Measurements from ENCODE around the gene POLR2A. TPM values are rescaled to one million over a fixed set of nuclear protein-coding genes. Genes with fewer than 3 reads are reported as not detected.

The POLR2A gene
- total and polyA plus RNA-seq, 2 of the 4 experiments (the other 2 are of a cell fraction), result 54.0 to 56.6 TPM

DNA sequence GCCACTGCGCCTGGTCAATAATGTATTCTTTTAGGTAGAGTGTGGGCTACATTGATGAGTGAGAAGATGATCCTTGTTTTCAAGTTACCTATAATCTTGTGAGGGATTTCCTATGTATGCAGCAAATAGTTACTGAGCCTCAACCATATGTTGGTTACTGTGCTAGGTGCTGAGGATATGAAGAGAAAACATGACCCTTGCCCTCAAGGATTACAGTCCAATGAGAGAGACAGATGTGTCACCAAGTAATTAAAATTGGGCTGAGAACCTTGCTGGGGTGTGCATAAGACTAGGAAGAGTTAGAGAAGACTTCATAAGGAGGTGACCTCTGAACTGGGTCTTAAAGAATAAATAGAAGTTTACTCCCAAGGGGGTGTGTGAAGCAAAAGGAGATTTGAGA is 7.4 kb downstream of the POLR2A start:
- Histone ChIP-seq H3K27me3 (ENCODE audit: control insufficient read depth, insufficient read depth, low read length) (no peaks in the 10 kb centered on the region), H2AK9ac (replicated peaks; ENCODE audit: low read depth, low read length, poor library complexity) (no peak overlapping the region), H3K4me3 (ENCODE audit: insufficient read depth, low read depth, low read length) (no peak overlapping the region), H2AK5ac (ENCODE audit: low read depth, low read length) (no peak overlapping the region), H2BK15ac (ENCODE audit: low read depth, low read length) (no peak overlapping the region), H2AFZ (replicated peaks; ENCODE audit: low read length, poor library complexity) (no peak overlapping the region), H3K23ac (ENCODE audit: low read depth, low read length) (no peak overlapping the region), H2BK20ac (ENCODE audit: low read depth, low read length) (no peak overlapping the region), H2BK120ac (ENCODE audit: low read depth, low read length) (no peak overlapping the region), H4K8ac (ENCODE audit: low read depth in 2 of 2, low read length in 2 of 2) (no peak overlapping the region), H4K20me1 (ENCODE audit: insufficient read depth, low read length) (peaks cover 98% of the 10 kb centered on the region), H3K79me1 (ENCODE audit: low read depth in 1 of 2, low read length in 2 of 2) (peaks cover 16 to 73% of the 10 kb centered on the region in 2 experiments), H3K56ac (ENCODE audit: extremely low read depth, insufficient read depth, low read length) (no peak overlapping the region), H2BK5ac (ENCODE audit: low read depth, low read length, poor library complexity, severe bottlenecking) (no peak overlapping the region), H3K18ac (ENCODE audit: low read depth, low read length) (no peak overlapping the region), H3K27ac (ENCODE audit: insufficient read depth, low read length) (no peak overlapping the region), H3K14ac (replicated peaks; ENCODE audit: low read depth, low read length) (no peak overlapping the region), H3K9me3 (ENCODE audit: control insufficient read depth, insufficient read depth, low read length) (no peaks in the 10 kb centered on the region), H3K4me2 (ENCODE audit: low read depth, low read length) (no peak overlapping the region), H3K4ac (ENCODE audit: low read depth, low read length) (no peak overlapping the region), H3K36me3 (ENCODE audit: control insufficient read depth, insufficient read depth, low read length) (peaks cover 19% of the 10 kb centered on the region), H4K91ac (ENCODE audit: insufficient read depth, low read depth, low read length) (no peak overlapping the region), H3K4me1 (ENCODE audit: control insufficient read depth, insufficient read depth, low read length) (peaks cover 2% of the 10 kb centered on the region; the same call in 1 of the 2 replicates), H3K9me1 (ENCODE audit: insufficient read depth, low read length) (peaks cover 10% of the 10 kb centered on the region; the same call in 1 of the 2 replicates), H3K9ac (ENCODE audit: low read depth, low read length) (no peak overlapping the region), H4K5ac (ENCODE audit: low read depth, low read length) (no peak overlapping the region)
- no CpG with 5 or more reads among the region's 1 CpG for WGBS, 2 experiments (ENCODE audit: extremely low coverage in 2 of 2, insufficient read length in 1 of 2)
- ChIA-PET POLR2A (ENCODE audit: unreplicated experiment) (interaction anchor here (0.6 kb wide), 1 partner anchor 11 kb away, joined by 5 read pairs; no protein-coding TSS in a partner anchor), CTCF (no interaction called here)
- no peak for TF ChIP-seq CHD1 (IDR thresholded peaks at IDR 0.05; ENCODE audit: low read depth, low read length)
- no peak for TF ChIP-seq MXI1 (IDR thresholded peaks at IDR 0.05; ENCODE audit: borderline replicate concordance, low read depth, low read length)
- no peak for TF ChIP-seq MAFK (IDR thresholded peaks at IDR 0.05; ENCODE audit: low read depth, low read length)
- no peak for TF ChIP-seq CEBPB (IDR thresholded peaks at IDR 0.05; ENCODE audit: low read depth, low read length)
- TF ChIP-seq, protein P1, sequence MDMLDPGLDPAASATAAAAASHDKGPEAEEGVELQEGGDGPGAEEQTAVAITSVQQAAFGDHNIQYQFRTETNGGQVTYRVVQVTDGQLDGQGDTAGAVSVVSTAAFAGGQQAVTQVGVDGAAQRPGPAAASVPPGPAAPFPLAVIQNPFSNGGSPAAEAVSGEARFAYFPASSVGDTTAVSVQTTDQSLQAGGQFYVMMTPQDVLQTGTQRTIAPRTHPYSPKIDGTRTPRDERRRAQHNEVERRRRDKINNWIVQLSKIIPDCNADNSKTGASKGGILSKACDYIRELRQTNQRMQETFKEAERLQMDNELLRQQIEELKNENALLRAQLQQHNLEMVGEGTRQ (IDR thresholded peaks at IDR 0.05; ENCODE audit: low read depth, low read length), result no peak
- TF ChIP-seq BHLHE40 (IDR thresholded peaks at IDR 0.05; ENCODE audit: low read depth, low read length), result no peak
- TF ChIP-seq POLR2A (IDR thresholded peaks at IDR 0.05; ENCODE audit: low read depth, low read length), result no peak
- TF ChIP-seq RFX5 (IDR thresholded peaks at IDR 0.05; ENCODE audit: low read depth, low read length), result no peak
- TF ChIP-seq RAD21 (IDR thresholded peaks at IDR 0.05; ENCODE audit: low read length), result no peak
- no peak for TF ChIP-seq NFE2L2 (IDR thresholded peaks at IDR 0.05; ENCODE audit: low read depth, low read length)
- no peak for TF ChIP-seq CTCF (conservative IDR thresholded peaks at IDR 0.05; ENCODE audit: low read depth, low read length)
- TF ChIP-seq, protein P2, sequence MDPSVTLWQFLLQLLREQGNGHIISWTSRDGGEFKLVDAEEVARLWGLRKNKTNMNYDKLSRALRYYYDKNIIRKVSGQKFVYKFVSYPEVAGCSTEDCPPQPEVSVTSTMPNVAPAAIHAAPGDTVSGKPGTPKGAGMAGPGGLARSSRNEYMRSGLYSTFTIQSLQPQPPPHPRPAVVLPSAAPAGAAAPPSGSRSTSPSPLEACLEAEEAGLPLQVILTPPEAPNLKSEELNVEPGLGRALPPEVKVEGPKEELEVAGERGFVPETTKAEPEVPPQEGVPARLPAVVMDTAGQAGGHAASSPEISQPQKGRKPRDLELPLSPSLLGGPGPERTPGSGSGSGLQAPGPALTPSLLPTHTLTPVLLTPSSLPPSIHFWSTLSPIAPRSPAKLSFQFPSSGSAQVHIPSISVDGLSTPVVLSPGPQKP (IDR thresholded peaks at IDR 0.05; ENCODE audit: borderline replicate concordance, low read depth, low read length), result no peak
- TF ChIP-seq SMC3 (IDR thresholded peaks at IDR 0.05; ENCODE audit: low read depth, low read length), result no peak
- TF ChIP-seq RCOR1 (IDR thresholded peaks at IDR 0.05; ENCODE audit: insufficient replicate concordance, low read length), result no peak
- no peak for TF ChIP-seq MAZ (IDR thresholded peaks at IDR 0.05; ENCODE audit: borderline replicate concordance, low read depth, low read length)
- BruUV-seq (replicated peaks), result no TSS peak
- intact Hi-C loops (cut with micrococcal nuclease), result no loop called here
- dilution Hi-C loops (cut with HindIII; ENCODE audit: low sequenced_read_pairs, unreplicated experiment), result no loop called here
- DNase-seq (no peak), ATAC-seq (ENCODE audit: low read depth) (no peak)
- in situ Hi-C loops (cut with MboI; ENCODE audit: low sequenced_read_pairs), result no loop called here
